ENCODE results near the gene CAMK1D.
"Not testable (repeated sequence)": the region's sequence is repeated elsewhere in the genome, so short reads cannot be mapped to it uniquely, and the experiment has no call there.

The CAMK1D gene

GRCh38 chr10:12854988-12855387 is 505.6 kb downstream of the CAMK1D start:
- DNase-seq (ENCODE audit: low spot score) = no peak

DNA sequence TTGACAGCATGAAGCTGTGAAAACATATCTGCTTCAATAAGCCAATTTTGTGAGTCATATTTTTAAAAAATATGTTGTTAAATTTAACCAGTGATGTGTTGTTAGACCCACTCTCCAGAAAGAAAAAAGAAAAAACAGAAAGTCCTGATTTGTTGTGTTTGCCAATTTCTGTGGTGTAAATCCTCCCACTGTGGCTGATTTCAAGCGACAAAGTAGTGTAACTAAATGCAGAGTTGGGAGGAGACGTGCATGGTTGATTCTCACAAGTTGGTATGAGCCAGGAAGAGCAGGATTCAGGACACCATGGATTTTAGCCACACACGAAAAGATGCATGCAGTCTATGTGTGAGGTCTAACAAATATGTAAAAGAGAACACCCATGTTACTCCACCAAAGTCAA is 513.1 kb downstream of the CAMK1D start:
- no peak for DNase-seq (ENCODE audit: low spot score)

GRCh38 chr10:12865515-12865914 is 516.2 kb downstream of the CAMK1D start:
- DNase-seq (ENCODE audit: low spot score) = not testable (repeated sequence)

GRCh38 chr10:12868229-12868628 is 518.9 kb downstream of the CAMK1D start:
- DNase-seq (ENCODE audit: low spot score) = no peak

GRCh38 chr10:12869427-12869826 is 520.1 kb downstream of the CAMK1D start:
- DNase-seq (ENCODE audit: low spot score) = no peak

GRCh38 chr10:12872577-12872976 is 523.2 kb downstream of the CAMK1D start:
- no peak for DNase-seq (ENCODE audit: low spot score)

- DNase-seq (ENCODE audit: low spot score) = no peak
Observed at GRCh38 chr10:12873172-12873571, 523.8 kb downstream of the CAMK1D start.

DNA sequence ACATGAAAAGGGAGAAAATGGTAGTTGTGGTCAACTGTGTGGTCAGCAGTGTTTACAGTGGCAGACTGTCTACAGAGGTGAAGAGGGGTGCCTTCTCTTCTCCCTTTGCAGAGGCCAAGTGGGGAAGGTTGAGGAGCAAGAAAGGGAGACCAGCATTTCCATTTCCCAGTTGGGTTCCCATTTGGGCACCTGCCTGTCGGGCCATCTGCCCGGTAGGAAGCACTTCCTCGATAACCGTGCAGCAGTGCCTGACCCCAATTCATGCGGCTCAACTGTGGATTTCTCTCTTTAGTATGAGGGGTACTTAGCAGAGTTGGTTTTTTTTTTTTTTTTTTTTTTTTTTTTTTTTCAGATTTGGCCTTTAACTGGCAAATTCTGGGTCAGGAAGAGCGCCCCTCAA is 525.2 kb downstream of the CAMK1D start:
- no peak for DNase-seq (ENCODE audit: low spot score)

DNA sequence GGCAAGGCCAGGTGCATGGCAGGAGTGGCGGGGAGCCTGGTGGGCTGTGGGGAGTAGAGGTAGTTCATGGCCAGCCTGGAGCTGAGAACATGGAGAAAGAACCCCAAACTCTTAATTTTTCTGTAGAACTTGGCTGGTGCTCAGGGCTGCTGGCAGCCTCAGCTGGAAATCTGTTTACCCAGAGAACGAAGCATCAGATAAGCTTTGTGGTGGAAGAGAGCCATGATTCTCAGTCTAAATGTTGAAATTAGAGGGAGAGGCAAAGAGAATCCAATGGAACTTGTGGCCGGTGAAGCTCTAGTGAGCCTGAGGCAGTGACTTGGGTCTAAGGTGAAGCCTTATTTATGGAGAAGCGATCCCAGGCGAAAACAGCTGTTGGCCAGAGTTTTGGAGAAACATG is 525.8 kb downstream of the CAMK1D start:
- DNase-seq (ENCODE audit: low spot score) = no peak

GRCh38 chr10:12876266-12876665 is 526.9 kb downstream of the CAMK1D start:
- no peak for DNase-seq (ENCODE audit: low spot score)

DNA sequence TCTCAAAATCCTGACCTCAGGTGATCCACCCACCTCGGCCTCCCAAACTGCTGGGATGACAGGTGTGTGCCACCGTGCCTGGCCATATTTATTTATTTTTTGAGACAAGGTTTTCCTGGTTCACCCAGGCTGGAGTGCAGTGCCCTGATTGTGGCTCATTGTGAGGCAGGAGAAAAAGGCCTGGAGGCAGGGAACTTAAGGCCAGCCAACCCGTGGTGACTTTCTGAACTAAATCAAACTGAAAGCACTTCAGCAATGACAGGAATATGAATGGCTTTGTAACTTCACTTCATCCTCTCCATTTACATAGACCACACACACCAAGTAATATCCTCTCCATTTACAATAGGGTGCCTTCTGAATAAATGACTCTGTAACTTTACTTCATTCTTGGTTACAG is 527.8 kb downstream of the CAMK1D start:
- no peak for DNase-seq (ENCODE audit: low spot score)

DNA sequence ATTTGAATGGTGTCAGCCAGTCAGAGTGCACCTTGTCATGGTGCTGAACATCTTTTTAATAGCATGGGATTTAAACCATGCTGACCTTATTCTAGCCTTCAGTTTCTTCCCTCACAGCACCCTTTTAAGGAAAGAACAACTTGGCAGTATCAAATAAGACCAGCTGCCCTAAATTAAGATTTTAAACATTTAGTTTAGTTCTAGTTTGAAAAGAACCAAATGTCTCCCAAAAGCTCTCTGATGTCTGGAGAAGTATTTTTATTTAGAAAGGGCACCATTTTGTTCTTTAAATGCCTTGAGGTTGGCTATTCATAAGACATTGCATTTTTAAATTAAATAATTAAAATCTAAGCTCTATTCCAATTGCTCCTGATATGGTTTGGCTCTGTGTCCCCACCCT is 531.1 kb downstream of the CAMK1D start:
- DNase-seq (ENCODE audit: low spot score) = no peak

- no peak for DNase-seq (ENCODE audit: low spot score)
Observed at GRCh38 chr10:12884851-12885250, 535.5 kb downstream of the CAMK1D start.

Measured in D341Med (cell line).